Muscle layer of duodenum (tissue), 2 donors: ENCODE measurements around the gene CLCN6.
"Not testable (repeated sequence)": the region's sequence is repeated elsewhere in the genome, so short reads cannot be mapped to it uniquely, and the experiment has no call there.

ENCODE experiments used
- H3K27ac ChIP-seq: one replicate; pipeline ENCODE4 v1.7.0; 2013; ENCODE audit warnings: mild to moderate bottlenecking, low read length
- H3K27me3 ChIP-seq: one replicate; pipeline ENCODE4 v1.7.0; 2013; ENCODE audit warnings: low read depth, mild to moderate bottlenecking, control low read depth, low read length
- H3K36me3 ChIP-seq, 2 donors: one replicate each; pipeline ENCODE4 v1.7.0; 2013; ENCODE audit warnings: low read length in 2 of 2, control low read depth in 1 of 2, mild to moderate bottlenecking in 1 of 2; ENCODE audit not compliant: insufficient read depth in 2 of 2, control insufficient read depth in 1 of 2
- H3K4me1 ChIP-seq, 2 donors: one replicate each; pipeline ENCODE4 v1.7.0; 2013; ENCODE audit warnings: low read length in 2 of 2, mild to moderate bottlenecking in 2 of 2, control low read depth in 1 of 2, moderate library complexity in 1 of 2; ENCODE audit not compliant: insufficient read depth in 2 of 2, control insufficient read depth in 1 of 2
- H3K4me3 ChIP-seq, 2 donors: one replicate each; pipeline ENCODE4 v1.7.0; 2013; ENCODE audit warnings: low read length in 2 of 2, low read depth in 1 of 2, mild to moderate bottlenecking in 1 of 2
- H3K9me3 ChIP-seq, 2 donors: one replicate each; pipeline ENCODE4 v1.7.0; 2013; ENCODE audit warnings: low read length in 2 of 2, control low read depth in 1 of 2, mild to moderate bottlenecking in 1 of 2; ENCODE audit not compliant: control insufficient read depth in 1 of 2
- donor health status: healthy.

CLCN6 gene

GRCh38 chr1:11800391-11800755, 5.6 kb upstream of the CLCN6 start:
- Histone ChIP-seq H3K27ac (no peak overlapping the region), H3K27me3 (no peaks in the 10 kb centered on the region), H3K36me3 (peaks cover 27 to 47% of the 10 kb centered on the region in 2 donors), H3K9me3 (no peaks in the 10 kb centered on the region), H3K4me1 (peaks cover 8 to 38% of the 10 kb centered on the region in 2 donors), H3K4me3 (no peak overlapping the region)

GRCh38 chr1:11800756-11801433, 5.1 kb upstream of the CLCN6 start:
- Histone ChIP-seq H3K36me3 (peaks cover 22 to 42% of the 10 kb centered on the region in 2 donors), H3K4me3 (no peak overlapping the region), H3K27ac (no peak overlapping the region), H3K9me3 (no peaks in the 10 kb centered on the region), H3K4me1 (peaks cover 8 to 38% of the 10 kb centered on the region in 2 donors), H3K27me3 (no peaks in the 10 kb centered on the region)

- H3K36me3 ChIP-seq = peaks cover 20 to 35% of the 10 kb centered on the region in 2 donors
- peak overlapping the region; percentile 79 for H3K27ac ChIP-seq
- peaks cover 20 to 50% of the 10 kb centered on the region in 2 donors for H3K4me1 ChIP-seq
- H3K27me3 ChIP-seq = no peaks in the 10 kb centered on the region
- peak overlapping the region; percentile 68 for H3K4me3 ChIP-seq
- no peaks in the 10 kb centered on the region for H3K9me3 ChIP-seq
These were observed 3.4 kb upstream of the CLCN6 start for GRCh38 chr1:11802616-11802972.

- Histone ChIP-seq H3K4me1 (peaks cover 20 to 57% of the 10 kb centered on the region in 2 donors), H3K9me3 (no peaks in the 10 kb centered on the region), H3K36me3 (peaks cover 20 to 29% of the 10 kb centered on the region in 2 donors), H3K27me3 (no peaks in the 10 kb centered on the region), H3K27ac (peak overlapping the region; percentile 79), H3K4me3 (peak overlapping the region; percentile 68)
These were observed 2.8 kb upstream of the CLCN6 start for GRCh38 chr1:11802973-11803885.

- Histone ChIP-seq H3K36me3 (peaks cover 14 to 24% of the 10 kb centered on the region in 2 donors), H3K27ac (peak overlapping the region; percentile 92), H3K4me1 (peaks cover 20 to 63% of the 10 kb centered on the region in 2 donors), H3K4me3 (peak overlapping the region; percentile 68 to 86)
- H3K27me3 ChIP-seq, H3K9me3 ChIP-seq: not testable (repeated sequence)
These were observed 1.9 kb upstream of the CLCN6 start for GRCh38 chr1:11803924-11804665.

- Histone ChIP-seq H3K4me3 (peak overlapping the region; percentile 64 to 86), H3K27me3 (no peaks in the 10 kb centered on the region), H3K36me3 (peaks cover 11 to 21% of the 10 kb centered on the region in 2 donors), H3K9me3 (no peaks in the 10 kb centered on the region), H3K4me1 (peaks cover 20 to 63% of the 10 kb centered on the region in 2 donors), H3K27ac (peak overlapping the region; percentile 92)
These were observed 1.1 kb upstream of the CLCN6 start for GRCh38 chr1:11804666-11805421.

GRCh38 chr1:11806307-11806936, 431 bp downstream of the CLCN6 start:
- Histone ChIP-seq H3K27ac (peak overlapping the region; percentile 85), H3K4me3 (peak overlapping the region; percentile 64 to 86), H3K9me3 (no peaks in the 10 kb centered on the region), H3K4me1 (peaks cover 20 to 59% of the 10 kb centered on the region in 2 donors), H3K27me3 (no peaks in the 10 kb centered on the region), H3K36me3 (peaks cover 0 to 6% of the 10 kb centered on the region in 2 donors)

GRCh38 chr1:11807133-11807532, 1.1 kb downstream of the CLCN6 start:
- Histone ChIP-seq H3K36me3 (peaks cover 0 to 12% of the 10 kb centered on the region in 2 donors), H3K27me3 (no peaks in the 10 kb centered on the region), H3K4me3 (peak overlapping the region; percentile 64 to 86), H3K4me1 (peaks cover 20 to 52% of the 10 kb centered on the region in 2 donors), H3K9me3 (no peaks in the 10 kb centered on the region), H3K27ac (peak overlapping the region; percentile 85)

GRCh38 chr1:11813021-11813420, 7.0 kb downstream of the CLCN6 start:
- no peaks in the 10 kb centered on the region for H3K9me3 ChIP-seq
- H3K27me3 ChIP-seq = no peaks in the 10 kb centered on the region
- H3K27ac ChIP-seq = peak overlapping the region; percentile 16
- H3K4me3 ChIP-seq = no peak overlapping the region
- H3K36me3 ChIP-seq = peaks cover 27 to 45% of the 10 kb centered on the region in 2 donors
- H3K4me1 ChIP-seq = peaks cover 0 to 8% of the 10 kb centered on the region in 2 donors

- H3K9me3 ChIP-seq = no peaks in the 10 kb centered on the region
- H3K27ac ChIP-seq = no peak overlapping the region
- H3K4me1 ChIP-seq = no peaks in the 10 kb centered on the region
- H3K4me3 ChIP-seq = no peak overlapping the region
- H3K27me3 ChIP-seq = no peaks in the 10 kb centered on the region
- peaks cover 49 to 50% of the 10 kb centered on the region in 2 donors for H3K36me3 ChIP-seq
These were observed 11.2 kb downstream of the CLCN6 start for GRCh38 chr1:11817192-11817591.
